LHCN-M2 (cell line): ENCODE measurements around the gene GABBR1. TPM values are rescaled to one million over a fixed set of nuclear protein-coding genes. Genes with fewer than 3 reads are reported as not detected.
A peak's percentile ranks its signal among the peaks of the same experiment; 100 is the strongest.

Experiments used
- DNase-seq: peaks from one replicate; pipeline ENCODE4 v3.0.0-alpha.2; 2012; ENCODE audit warnings: low read depth
- total RNA-seq: library from RNA; depleted of rRNA; stranded (reverse); fragments of >200 nt; gene quantifications from 2 replicates; pipeline ENCODE4 v1.2.3, GENCODE V29; 2014; rRNA removed

The GABBR1 gene
- total RNA-seq, 1 experiment from 2014 or later, result 8.2 TPM

- DNase-seq, result no peak
These were observed 104.6 kb downstream of the GABBR1 start for GRCh38 chr6:29528300-29528931.

GRCh38 chr6:29527564-29527963, 105.4 kb downstream of the GABBR1 start:
- no peak for DNase-seq

GRCh38 chr6:29527126-29527525, 105.9 kb downstream of the GABBR1 start:
- no peak for DNase-seq

- DNase-seq, result no peak
These were observed 107.7 kb downstream of the GABBR1 start for GRCh38 chr6:29525311-29525639.

- no peak for DNase-seq
These were observed 108.3 kb downstream of the GABBR1 start for GRCh38 chr6:29524444-29525310.

- no peak for DNase-seq
These were observed 108.9 kb downstream of the GABBR1 start for GRCh38 chr6:29524044-29524443.

- no peak for DNase-seq
These were observed 110.8 kb downstream of the GABBR1 start for GRCh38 chr6:29522227-29522626.

- DNase-seq, result no peak
These were observed 111.8 kb downstream of the GABBR1 start for GRCh38 chr6:29521006-29521680.

- no peak for DNase-seq
These were observed 112.8 kb downstream of the GABBR1 start for GRCh38 chr6:29520232-29520631.

- no peak for DNase-seq
These were observed 113.5 kb downstream of the GABBR1 start for GRCh38 chr6:29519291-29520010.

- no peak for DNase-seq
These were observed 115.1 kb downstream of the GABBR1 start for GRCh38 chr6:29517728-29518440.

- DNase-seq, result no peak
These were observed 115.7 kb downstream of the GABBR1 start for GRCh38 chr6:29517245-29517644.

- DNase-seq, result peak; percentile 68
These were observed 116.9 kb downstream of the GABBR1 start for GRCh38 chr6:29516108-29516507.

GRCh38 chr6:29510746-29511300, 122.2 kb downstream of the GABBR1 start:
- DNase-seq, result no peak

GRCh38 chr6:29510202-29510601, 122.8 kb downstream of the GABBR1 start:
- DNase-seq, result no peak

Other genes starting within 250 kb of the GABBR1 start
- gene OR12D2, start 237.6 kb downstream of the GABBR1 start, total RNA-seq, result not detected in 2 replicates
- not detected in 2 replicates for gene OR12D1, start 218.3 kb downstream of the GABBR1 start, total RNA-seq
- gene OR10C1, start 193.9 kb downstream of the GABBR1 start, total RNA-seq, result not detected in 2 replicates
- not detected in 2 replicates for gene OR11A1, start 176.1 kb downstream of the GABBR1 start, total RNA-seq
- not detected in 2 replicates for gene OR2H1, start 176.0 kb downstream of the GABBR1 start, total RNA-seq
- not detected in 2 replicates for gene MAS1L, start 145.2 kb downstream of the GABBR1 start, total RNA-seq
- not detected in 2 replicates for gene UBD, start 73.5 kb downstream of the GABBR1 start, total RNA-seq
- gene OR2H2, start 48.1 kb downstream of the GABBR1 start, total RNA-seq, result not detected in 2 replicates
- gene MOG, start 23.9 kb upstream of the GABBR1 start, total RNA-seq, result not detected in 2 replicates
- gene ZFP57, start 48.0 kb upstream of the GABBR1 start, total RNA-seq, result not detected in 2 replicates
- 2.4 TPM in 1 of 2 replicates, not detected in the other for gene HLA-F, start 90.3 kb upstream of the GABBR1 start, total RNA-seq
- gene HLA-G, start 194.6 kb upstream of the GABBR1 start, total RNA-seq, result not detected in 2 replicates